ENCODE data around the gene AMMECR1L.

- TF ChIP-seq CTCF (IDR thresholded peaks at IDR 0.05) (no peak), EP300 (IDR thresholded peaks at IDR 0.05) (no peak), POLR2A (IDR thresholded peaks at IDR 0.05) (no peak), POLR2AphosphoS5 (IDR thresholded peaks at IDR 0.05) (no peak)
Observed at GRCh38 chr2:127893494-127893893, 7.7 kb upstream of the AMMECR1L start.

Data from upper lobe of left lung (tissue), 4 donors.